Activated naive CD8-positive, alpha-beta T cell treated with anti-CD3 and anti-CD28 coated beads, Interleukin-2, amount 50 U/mL, for 16 hours (primary cell): ENCODE data around the gene PSORS1C2.
"Not testable (repeated sequence)": the region's sequence is repeated elsewhere in the genome, so short reads cannot be mapped to it uniquely, and the experiment has no call there.

Source experiments
- DNase-seq: peaks from one replicate; pipeline ENCODE4 v3.0.0-alpha.2; 2020; ENCODE audit warnings: low read depth, low spot score

PSORS1C2 gene

DNA sequence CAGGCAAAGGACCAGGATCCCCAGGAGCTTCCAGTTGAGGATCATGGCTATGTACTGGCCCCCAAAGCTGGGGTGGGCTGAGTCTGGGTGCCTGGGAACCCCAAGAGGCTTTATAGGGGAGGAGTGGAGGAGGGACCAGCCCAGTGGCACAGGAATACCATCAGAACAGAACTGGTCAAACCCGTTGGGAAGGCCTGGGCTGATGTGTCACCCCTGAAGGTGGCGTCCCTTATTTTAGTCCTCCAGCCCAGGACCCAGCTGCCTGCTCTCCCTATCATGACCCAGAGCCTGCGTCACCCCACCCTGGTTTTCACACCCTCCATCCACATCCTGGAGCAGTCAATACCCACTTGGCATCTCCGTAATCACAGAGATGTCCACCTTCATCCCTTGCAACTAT, at the start of gene PSORS1C2:
PSORS1C2 (minus strand) TSS at position 85 of the 400 bp plus-strand sequence; CDS start at position 45, 40 bp downstream.
- DNase-seq = no peak

DNA sequence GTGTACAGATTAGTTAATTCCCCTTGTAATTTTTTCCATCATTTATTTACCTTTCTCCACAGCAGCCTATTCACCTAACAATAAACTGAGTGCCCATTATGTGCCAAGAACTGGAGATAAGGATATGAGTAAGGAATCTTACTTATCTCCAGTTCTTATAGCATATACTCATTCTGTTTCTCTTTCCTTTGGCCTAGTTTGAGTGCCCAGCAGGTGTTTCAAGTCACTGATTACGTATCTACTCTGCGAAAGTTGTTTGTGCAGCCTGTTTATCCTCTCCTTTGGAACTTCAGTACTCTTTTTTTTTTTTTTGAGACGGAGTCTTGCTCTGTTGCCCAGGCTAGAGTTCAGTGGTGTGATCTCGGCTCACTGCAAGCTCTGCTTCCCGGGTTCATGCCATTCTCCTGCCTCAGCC, 48.9 kb upstream of the PSORS1C2 start:
- DNase-seq = no peak

DNA sequence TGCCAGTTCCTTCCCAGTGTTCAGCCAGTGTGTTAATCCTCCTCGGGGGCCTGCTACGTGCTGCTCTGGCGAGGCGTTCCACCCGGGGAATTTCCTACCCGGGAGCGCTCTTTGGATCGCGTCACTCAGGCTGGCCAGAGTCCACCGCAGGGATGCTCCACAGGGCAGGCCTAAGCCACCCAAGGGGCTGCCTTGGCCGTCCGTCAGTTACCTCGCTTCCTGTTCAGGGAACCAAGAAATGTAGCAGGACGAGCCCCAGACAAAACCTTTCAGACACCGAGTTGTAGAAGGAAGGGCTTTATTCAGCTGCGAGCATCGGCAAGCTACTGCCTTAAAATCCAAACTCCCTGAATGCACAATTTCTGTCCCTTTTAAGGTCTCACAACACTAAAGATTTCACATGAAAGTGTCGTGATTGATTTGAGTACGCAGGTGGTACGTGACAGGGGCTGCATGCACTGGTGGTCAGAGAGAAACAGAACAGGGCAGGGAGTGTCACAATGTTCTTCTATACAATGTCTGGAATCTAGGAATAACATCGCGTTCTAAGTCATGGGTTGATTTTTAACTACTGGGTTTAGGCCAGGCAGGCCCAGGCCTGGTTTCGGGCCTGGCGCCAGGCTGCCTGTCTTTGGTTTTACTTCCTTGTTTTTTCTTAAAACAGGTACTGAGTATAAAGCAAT, 47.3 kb upstream of the PSORS1C2 start:
- DNase-seq = no peak

DNA sequence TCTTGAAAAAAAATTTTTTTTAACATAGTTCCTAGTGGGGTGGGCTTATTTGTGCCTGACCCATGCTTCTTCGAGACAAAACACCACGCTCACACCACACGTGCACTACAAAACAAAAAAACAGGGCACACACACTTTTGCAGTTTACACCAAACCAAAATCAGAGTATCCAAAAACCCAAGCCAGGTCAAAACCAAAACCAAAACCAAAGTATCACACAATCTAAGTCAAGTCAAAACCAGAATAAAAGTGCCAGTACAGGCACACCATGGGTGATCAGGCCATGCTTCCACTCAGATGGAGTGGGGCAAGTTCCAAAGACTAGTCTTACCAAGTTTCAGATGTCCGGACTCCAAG, 46.8 kb upstream of the PSORS1C2 start:
- not testable (repeated sequence) for DNase-seq

DNA sequence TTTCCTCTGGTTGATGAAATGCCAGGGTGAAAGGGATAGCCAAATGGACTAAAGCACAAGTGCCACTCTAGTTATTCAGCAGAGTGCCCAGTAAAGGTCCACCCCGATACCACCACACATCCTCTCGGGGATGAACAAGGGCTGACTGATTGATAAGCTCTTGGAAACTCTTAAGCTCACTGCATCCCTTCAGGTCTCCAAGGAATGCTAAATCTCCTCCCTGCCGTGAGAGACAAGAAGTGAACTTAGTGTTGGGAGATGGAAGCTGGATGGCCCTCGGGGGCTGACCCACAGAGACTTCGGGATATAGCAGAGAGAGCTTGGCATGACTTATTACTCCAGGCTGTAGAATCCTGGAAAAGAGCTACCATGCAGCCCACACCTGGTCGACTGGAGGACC, 45.0 kb upstream of the PSORS1C2 start:
- DNase-seq = not testable (repeated sequence)

DNA sequence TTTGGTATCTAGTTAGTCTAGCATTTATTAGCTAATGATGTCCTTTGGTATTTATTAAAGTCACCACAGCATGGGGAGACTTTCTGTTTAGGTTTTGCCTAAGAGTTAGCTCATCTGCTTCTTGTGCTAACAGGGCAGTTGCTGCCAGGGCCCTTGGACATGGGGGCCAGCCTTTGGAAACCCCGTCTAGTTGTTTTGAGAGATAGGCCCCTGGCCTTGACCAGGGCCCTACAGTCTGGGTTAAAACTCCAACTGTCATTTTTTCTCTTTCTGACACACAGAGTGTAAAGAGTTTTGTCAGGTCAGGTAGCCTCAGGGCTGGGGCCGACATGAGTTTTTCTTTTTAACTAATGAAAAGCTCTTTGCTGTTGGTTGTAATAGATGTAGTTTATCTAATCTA, 44.4 kb upstream of the PSORS1C2 start:
- DNase-seq = not testable (repeated sequence)

DNA sequence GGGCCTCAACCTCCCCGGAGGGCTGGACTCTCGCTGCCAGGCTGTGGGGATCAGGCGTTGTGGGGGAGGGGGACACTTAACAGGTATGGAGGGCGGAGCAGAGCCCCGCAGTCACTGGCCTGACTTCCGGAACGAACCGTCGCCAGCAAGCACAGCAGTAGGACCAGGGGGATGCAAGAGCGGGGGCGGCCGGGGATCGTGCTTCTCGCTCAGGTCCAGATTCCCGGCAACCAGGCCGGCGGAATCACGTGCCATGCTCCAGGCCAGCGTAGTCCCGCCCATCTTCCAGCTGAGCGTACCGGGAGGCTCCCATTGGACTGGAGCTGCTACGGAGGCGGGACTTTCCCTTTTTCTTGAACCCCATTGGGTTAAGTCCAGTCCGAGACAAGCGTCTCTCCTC, 41.6 kb upstream of the PSORS1C2 start:
- DNase-seq = peak; percentile 54

DNA sequence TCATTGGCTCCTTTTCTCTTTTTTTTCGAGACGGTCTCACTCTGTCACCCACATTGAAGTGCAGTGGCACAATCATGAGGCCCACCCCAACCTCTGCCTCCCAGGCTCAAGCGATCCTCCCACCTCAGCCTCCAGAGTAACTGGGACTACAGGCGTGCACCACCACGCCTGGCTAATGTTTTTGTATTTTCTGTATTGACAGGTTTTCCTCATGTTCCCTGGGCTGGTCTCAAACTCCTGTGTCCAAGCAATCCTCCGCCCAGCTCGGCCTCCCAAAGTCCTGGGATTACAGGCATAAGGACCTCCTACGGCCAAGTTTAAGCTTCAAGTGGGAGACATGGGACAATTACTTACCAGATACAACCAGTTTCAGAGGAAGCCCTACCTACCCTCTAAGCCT, 41.0 kb upstream of the PSORS1C2 start:
- no peak for DNase-seq

DNA sequence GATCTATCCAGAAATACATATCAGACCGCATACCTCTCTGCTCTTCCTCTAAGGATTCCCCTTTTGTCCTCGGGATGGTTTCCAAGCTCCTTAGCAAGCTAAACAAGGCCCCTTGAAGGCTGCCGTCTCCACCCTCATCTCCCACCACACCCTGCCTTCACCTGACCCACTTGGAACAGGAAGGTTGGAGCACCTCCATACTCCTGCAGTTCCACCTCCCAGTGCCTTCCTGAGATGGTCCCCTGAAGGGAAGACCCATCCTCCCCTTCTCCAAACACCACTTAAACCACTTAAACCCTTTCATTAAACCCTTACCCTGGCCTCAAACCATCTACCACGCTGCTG, 40.1 kb upstream of the PSORS1C2 start:
- DNase-seq = no peak

DNA sequence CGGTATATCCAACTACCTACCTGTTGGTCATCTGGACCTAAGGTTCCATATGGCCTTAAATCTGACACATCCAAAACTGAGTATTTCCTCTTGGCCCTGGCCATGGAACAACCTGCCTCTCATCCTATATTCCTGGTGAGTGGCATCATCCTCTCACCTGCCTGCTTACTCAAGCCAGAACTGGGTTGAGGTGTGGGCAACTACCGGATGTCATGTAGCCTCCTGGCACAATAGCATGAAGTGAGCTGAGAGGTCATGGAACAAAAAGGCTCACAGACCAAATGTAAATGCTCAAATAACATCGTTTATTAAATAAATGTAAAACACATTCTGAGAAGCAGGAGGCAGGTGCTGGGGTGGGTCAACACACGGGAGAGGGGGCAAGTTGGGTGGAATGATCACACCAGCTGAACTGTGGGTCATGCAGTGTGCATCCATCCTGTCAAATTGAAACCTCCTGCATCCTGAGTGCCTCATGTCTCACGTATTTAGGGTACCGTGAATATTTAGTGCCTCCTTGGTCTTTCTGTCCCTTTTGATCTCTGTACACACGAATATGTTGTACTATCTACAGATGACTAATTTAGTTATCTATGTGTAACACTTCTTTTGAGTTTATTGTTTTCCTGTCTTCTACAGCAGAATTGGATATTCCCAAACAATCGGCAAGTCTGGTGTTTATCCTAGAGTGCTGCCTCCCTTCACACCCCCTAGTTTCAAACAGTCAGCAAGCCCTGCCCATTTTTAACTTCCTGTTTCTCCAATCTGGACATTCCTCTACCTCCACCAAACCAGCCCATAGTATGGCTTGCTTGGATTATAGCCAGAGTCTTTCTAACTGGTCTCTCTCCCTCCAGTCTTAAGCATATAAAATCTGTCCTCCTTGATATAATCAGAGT, 39.5 kb upstream of the PSORS1C2 start:
- DNase-seq = no peak

DNA sequence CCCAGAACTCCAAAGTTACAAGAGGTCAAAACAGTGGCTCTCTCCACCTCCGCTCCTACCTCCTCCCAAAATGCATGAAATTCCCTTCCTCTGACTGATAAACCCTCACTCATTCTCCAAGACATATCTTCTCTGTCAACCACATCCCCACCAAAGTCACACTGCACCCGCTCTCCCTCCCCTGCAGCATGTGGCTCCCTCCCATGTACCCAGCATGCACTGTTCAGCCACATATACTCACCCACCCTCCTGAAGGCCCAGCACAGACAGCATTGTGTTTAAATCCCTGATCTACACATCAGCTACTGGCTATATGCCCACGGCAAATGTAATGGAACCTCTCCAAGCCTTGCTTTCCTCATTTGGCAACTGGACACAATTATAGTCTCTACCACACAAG, 37.1 kb upstream of the PSORS1C2 start:
- DNase-seq = no peak

DNA sequence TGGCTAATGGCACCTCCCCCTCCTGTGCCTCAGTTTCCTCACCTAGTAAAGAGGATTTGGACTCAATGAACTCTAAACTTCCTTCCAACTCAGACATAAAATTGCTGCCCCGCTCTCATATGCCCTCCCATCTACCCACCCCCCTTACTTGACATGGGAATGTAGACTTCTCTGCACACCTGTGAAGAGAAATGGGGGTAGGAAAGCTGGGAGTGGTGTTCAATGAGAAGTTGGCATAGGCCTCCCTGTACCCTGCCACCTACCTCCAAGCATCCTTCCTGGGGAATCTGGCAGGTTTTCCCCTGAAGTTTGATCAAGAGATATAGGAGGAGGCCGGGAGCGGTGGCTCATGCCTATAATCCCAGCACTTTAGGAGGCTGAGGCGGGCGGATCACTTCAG, 35.5 kb upstream of the PSORS1C2 start:
- no peak for DNase-seq

DNA sequence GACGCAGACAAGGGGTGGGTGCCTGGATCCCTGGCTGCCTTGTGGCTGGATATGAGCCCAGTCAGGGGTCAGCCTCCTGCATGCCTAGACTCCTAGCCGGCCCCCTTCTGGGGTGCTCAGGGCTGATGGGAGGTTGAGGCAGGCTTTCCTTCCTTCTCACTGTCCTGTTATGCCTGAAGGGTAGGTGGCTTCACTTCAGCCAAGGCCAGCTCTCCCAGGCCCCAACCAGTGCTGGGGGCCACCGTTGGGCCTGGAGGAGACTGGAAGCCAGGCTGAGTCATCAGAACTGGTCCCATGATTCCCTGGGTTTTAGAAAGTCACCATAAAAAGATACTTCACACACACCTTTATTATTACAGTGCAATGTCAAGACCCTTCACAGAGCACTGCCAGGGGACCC, 34.5 kb upstream of the PSORS1C2 start:
- no peak for DNase-seq

DNA sequence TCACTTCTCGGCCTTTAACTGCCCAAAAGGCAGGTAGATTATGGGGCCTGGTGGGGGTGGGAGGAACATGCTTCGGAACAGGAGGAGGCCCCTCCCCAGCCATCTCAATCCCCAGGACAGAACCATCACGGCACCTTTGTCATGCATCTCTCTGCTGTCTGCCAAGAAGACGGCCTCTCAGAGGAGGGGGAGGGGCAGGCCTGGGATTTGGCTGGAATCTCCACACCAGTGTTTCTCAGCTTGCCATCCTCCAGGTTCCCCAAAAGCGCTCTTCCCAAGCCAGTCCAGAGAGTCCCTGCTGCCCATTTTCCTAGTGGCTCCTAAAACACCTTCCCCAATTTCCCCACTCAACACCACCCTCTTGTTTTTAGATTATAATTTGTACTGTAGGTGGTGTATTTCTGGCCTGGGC, 34.1 kb upstream of the PSORS1C2 start:
- no peak for DNase-seq

DNA sequence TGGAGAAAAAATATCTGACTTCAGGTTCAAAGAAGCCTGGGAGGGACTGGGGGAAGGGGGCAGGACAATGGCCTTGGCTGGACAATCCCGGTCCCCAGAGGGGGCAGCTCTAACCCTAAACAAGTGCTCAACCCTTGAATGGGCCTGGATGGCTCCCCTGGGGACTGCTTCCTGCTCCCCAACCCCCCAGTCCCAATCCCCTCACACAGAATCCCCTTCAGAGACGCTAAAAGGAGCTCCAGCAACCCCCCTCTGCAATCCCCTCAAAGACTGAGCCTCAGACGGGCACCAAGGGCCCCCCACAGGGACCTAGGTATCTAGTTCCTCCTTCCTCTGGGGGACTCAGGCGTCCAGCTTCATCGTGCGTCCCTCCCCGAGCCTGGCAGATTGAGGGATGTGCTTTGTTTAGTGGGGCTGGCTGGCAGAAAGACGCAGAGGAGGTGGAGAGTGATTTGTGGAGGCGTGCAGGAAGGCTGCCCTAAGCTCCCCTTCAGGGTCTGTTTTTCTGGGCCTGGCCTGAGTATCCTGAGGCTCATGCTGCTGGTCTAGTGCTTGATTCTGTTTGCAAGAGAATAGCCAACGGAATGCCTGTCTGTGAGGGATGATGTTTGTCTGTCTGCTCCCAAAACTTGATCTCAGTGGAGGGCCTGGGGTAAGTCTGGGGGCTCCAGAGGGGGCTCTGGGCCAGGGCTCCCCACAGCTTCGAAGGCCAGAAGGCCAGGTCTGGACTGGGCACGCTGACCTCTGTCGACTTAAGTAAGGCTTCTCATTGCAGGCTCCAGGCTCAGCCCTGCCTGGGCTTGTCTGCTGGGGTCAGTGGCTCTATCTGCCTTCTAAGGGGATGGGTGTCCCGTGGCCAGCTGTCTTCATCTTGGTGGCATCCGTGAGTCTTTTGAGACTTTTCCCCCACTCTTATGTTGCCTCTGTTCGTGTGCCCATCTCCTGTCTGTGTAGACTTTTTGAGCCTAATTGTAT, 33.4 kb upstream of the PSORS1C2 start:
- no peak for DNase-seq

DNA sequence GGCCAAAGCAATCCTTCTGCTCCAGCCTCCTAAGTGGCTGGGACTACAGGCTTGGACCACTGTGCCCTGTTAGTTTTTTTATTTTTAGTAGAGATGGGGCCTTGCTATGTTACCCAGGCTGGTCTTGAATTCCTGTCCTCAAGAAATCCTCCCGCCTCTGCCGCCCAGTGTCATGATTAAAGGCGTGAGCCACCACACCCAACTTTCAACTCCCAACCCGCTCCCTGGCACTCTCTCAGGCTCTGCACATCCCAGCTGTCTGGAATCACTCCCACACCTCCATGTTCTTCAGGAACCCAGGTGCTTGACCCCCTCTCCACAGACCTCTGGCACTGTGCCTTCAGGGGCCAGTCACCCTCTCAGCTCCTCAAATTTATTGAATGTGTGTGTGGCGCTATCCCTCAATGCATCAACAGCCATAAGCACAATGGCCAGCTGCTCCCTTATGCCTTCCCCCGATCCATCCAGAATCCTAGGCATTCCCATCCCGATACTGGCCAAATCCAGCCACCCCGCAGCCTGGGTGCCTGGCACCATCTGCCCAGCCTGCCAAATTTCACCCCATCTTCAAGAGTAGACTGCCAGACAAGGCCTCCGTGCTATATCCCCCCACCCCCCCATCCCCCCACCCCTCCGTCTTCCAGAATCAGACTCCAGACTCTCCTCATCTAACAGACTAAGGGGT, 32.3 kb upstream of the PSORS1C2 start:
- DNase-seq = no peak

DNA sequence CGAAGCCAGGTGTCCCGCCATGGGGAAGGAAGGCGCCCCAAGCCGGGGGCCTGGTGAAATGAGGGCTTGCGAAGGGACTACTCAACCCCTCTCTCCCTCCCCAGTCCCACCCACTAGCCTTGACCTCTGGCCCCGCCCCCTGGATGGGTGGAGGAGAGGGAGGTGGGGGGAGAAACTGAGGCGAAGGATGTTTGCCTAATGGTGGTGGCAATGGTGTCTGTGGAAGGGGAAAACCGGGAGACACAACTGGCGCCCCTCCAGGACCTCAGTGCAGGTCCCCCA, 31.7 kb upstream of the PSORS1C2 start, which contains the start of gene POU5F1:
POU5F1 (minus strand) TSS at position 83 of the 282 bp plus-strand sequence; CDS start at position 21, 62 bp downstream.
- DNase-seq = no peak

DNA sequence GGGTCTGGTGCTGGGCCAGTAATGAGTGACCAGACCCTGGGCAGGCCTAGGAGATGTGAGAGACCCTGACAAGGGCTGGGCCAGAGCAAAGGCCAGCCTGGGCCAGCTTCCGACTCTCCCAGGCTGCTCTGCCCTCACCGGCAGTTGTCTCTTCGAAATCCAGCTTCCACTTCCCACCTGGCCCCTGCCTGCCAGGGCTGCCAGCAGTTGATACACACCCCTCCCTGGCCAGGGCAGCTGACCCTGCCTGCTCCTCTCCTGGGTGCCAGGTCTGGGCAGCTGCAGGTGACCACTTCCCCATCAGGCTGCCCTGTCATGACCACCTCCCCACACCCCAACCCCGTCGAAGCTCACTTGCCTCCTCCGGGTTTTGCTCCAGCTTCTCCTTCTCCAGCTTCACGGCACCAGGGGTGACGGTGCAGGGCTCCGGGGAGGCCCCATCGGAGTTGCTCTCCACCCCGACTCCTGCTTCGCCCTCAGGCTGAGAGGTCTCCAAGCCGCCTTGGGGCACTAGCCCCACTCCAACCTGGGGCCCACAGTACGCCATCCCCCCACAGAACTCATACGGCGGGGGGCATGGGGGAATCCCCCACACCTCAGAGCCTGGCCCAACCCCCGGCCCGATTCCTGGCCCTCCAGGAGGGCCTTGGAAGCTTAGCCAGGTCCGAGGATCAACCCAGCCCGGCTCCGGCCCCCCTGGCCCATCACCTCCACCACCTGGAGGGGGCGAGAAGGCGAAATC, 31.2 kb upstream of the PSORS1C2 start:
- DNase-seq = not testable (repeated sequence)

DNA sequence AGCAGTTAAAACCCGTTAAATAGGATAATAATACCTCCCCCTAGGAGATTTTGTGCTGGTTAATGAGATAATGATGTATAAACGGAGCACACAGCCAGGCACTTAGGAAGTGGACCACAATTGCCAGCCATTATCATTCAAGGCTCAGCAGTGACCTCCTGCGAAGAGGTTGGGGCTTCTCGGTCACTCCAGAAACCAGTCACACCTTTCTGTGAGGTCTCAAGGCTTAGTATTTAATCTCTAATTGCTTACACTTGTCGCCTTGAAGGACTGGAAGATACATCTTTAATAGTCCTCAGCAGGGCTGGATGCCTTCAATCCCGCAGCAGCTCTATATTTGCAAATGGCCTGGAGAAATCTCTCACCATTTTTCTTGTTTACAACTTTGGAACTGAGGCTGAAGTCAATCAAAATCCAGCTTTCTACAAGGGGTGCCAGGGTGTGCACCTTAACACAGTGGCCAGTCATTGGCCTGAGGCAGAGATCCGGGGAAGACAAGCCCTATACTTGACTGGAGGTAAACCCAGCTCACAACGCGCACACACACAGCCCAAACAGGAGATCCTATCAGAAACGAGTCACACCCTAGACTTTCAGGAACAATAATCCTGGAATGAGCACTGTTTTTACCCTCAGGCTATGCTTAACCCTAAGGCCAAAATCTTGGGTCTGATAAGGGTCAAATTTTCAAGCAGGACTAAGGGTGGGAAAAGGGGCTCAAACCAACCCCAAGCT, 30.4 kb upstream of the PSORS1C2 start:
- no peak for DNase-seq

DNA sequence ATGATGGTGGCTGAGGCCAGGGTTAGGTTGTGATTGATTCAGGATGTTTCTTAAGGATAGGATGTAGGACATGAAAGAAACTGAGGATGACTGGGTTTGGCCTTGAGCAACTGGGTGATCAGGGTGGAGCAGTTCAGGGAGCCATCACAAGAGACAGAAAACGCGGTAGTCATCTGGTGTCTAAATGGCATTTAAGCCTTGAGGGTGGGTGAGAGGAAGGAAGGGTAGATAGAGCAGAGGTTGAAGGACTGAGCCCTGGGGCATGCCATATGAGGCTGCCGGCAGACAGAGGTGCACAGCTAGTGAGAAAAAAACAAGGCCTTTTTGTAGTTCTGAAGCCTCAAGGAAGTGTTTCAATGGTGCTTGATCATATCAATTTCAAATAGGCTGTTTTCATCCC, 29.7 kb upstream of the PSORS1C2 start:
- no peak for DNase-seq
